Measurements from ENCODE around the gene CPAMD8. TPM values are rescaled to one million over a fixed set of nuclear protein-coding genes. Genes with fewer than 3 reads are reported as not detected.
"Not testable (repeated sequence)": the region's sequence is repeated elsewhere in the genome, so short reads cannot be mapped to it uniquely, and the experiment has no call there.

The CPAMD8 gene
- total RNA-seq, 4 donors from 2014 or later = 5.4 to 9.7 (median 9.1) TPM

DNA sequence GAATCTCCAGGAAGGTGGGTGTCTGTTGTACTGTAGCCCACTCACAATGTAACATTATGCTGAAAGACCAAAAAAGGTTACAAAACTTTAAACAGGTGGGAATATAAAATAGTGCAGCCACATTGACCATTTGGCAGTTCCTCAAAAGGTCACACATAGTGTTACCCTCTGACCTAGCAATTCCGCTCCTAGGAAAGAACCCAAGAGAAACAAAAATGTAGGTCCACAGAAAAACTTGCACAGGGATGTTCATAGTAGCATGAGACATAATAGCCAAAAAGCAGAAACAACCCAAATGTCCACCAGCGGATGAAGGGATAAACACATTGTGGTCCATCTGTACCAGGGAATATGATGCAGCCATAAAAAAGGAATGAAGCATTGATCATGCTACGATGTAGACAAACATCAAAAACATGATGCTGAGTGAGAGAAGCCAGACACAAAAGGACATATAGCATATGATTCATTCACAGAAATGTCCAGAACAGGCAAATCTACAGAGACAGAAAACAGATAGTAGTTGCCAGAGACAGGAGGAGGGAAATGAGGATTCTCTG is 27.9 kb downstream of the CPAMD8 start:
- Histone ChIP-seq H3K9me3 (no peaks in the 10 kb centered on the region), H3K36me3 (no peaks in the 10 kb centered on the region), H3K27me3 (peaks cover 6% of the 10 kb centered on the region), H3K4me1 (no peaks in the 10 kb centered on the region), H3K4me3 (no peak overlapping the region), H3K27ac (no peak overlapping the region)
- no peak for DNase-seq (ENCODE audit: low spot score in 2 of 2)
- 97% methylated on average over 3 of the region's 3 CpGs for WGBS
- TF ChIP-seq EP300 (IDR thresholded peaks at IDR 0.05) = no peak
- TF ChIP-seq POLR2A (IDR thresholded peaks at IDR 0.05) = no peak
- no peak for TF ChIP-seq POLR2AphosphoS5 (IDR thresholded peaks at IDR 0.05)
- TF ChIP-seq, protein P1, sequence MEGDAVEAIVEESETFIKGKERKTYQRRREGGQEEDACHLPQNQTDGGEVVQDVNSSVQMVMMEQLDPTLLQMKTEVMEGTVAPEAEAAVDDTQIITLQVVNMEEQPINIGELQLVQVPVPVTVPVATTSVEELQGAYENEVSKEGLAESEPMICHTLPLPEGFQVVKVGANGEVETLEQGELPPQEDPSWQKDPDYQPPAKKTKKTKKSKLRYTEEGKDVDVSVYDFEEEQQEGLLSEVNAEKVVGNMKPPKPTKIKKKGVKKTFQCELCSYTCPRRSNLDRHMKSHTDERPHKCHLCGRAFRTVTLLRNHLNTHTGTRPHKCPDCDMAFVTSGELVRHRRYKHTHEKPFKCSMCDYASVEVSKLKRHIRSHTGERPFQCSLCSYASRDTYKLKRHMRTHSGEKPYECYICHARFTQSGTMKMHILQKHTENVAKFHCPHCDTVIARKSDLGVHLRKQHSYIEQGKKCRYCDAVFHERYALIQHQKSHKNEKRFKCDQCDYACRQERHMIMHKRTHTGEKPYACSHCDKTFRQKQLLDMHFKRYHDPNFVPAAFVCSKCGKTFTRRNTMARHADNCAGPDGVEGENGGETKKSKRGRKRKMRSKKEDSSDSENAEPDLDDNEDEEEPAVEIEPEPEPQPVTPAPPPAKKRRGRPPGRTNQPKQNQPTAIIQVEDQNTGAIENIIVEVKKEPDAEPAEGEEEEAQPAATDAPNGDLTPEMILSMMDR (IDR thresholded peaks at IDR 0.05) = no peak

DNA sequence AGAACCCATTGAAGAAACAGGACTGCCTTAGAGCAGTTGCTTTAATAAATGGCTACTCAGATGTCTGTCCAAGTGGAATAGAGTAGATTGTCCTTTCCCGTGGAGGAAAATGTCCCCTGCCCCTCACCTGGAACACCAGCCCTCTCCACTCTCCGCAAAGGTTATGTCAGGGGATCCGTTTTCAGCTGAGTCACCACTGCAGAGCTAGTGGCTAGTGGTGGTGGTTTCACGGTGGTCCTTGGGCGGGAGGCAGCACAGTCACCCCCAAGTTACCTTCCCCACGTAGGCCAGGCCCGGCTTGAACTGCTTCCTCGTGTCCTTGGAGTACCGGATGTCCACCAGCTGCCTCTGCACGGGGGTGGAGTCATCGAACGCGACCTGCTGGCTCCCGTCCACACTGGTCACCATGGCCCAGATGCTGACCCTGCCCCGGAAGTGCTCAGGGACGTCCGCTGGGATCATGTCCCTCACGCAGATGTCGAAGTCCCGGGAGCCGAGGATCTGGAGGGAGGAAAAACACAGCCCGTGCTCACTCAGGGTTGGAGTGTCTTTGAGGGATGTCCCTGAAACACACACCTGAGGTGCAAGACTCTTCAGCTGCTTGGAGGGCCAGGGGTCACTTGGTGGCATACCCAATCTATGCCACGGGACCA is 29.6 kb downstream of the CPAMD8 start:
- H3K27ac ChIP-seq; H3K27me3 ChIP-seq; DNase-seq (ENCODE audit: low spot score in 2 of 2); H3K9me3 ChIP-seq; H3K4me3 ChIP-seq; H3K36me3 ChIP-seq; H3K4me1 ChIP-seq: not testable (repeated sequence)
- 89% methylated on average over 16 of the region's 23 CpGs for WGBS

DNA sequence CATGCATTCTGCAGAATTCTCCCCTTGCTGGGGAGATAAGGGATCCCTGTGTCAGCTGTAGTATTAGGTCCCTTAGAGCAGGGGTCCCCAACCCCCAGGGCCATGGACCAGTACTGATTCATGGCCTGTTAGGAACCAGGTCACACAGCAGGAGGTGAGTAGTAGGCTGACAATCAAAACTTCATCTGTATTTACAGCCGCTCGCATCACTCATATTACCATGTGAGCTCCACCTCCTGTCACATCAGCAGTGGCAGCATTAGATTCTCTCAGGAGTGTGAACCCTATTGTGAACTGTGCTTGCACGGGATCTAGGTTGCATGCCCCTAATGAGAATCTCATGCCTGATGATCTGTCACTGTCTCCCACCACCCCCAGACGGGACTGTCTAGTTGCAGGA is 37.9 kb downstream of the CPAMD8 start:
- Histone ChIP-seq H3K36me3 (no peaks in the 10 kb centered on the region), H3K4me1 (peaks cover 6% of the 10 kb centered on the region), H3K27ac (no peak overlapping the region), H3K27me3 (no peaks in the 10 kb centered on the region), H3K9me3 (no peaks in the 10 kb centered on the region), H3K4me3 (no peak overlapping the region)
- DNase-seq (ENCODE audit: low spot score in 2 of 2) = no peak
- TF ChIP-seq POLR2A (IDR thresholded peaks at IDR 0.05) (no peak), POLR2AphosphoS5 (IDR thresholded peaks at IDR 0.05) (no peak), EP300 (IDR thresholded peaks at IDR 0.05) (no peak)
- TF ChIP-seq, protein P1 (IDR thresholded peaks at IDR 0.05) = no peak
- WGBS = 83% methylated on average over 4 of the region's 4 CpGs

- Histone ChIP-seq H3K27ac (no peak overlapping the region), H3K4me1 (peaks cover 6% of the 10 kb centered on the region), H3K9me3 (no peaks in the 10 kb centered on the region), H3K27me3 (no peaks in the 10 kb centered on the region), H3K4me3 (no peak overlapping the region), H3K36me3 (no peaks in the 10 kb centered on the region)
- DNase-seq (ENCODE audit: low spot score in 2 of 2) = no peak
- TF ChIP-seq POLR2AphosphoS5 (IDR thresholded peaks at IDR 0.05) (no peak), EP300 (IDR thresholded peaks at IDR 0.05) (no peak), POLR2A (IDR thresholded peaks at IDR 0.05) (no peak)
- TF ChIP-seq, protein P1 (IDR thresholded peaks at IDR 0.05) = no peak
- 95% methylated on average over 2 of the region's 2 CpGs for WGBS
Measured at GRCh38 chr19:16985403-16985802, 41.2 kb downstream of the CPAMD8 start.

- not testable (repeated sequence) for H3K4me3 ChIP-seq; H3K4me1 ChIP-seq; H3K27ac ChIP-seq; DNase-seq (ENCODE audit: low spot score in 2 of 2); H3K9me3 ChIP-seq; H3K36me3 ChIP-seq
- WGBS = 74% methylated on average over 2 of the region's 2 CpGs
- H3K27me3 ChIP-seq = peaks cover 13% of the 10 kb centered on the region
Measured at GRCh38 chr19:16982586-16982985, 44.0 kb downstream of the CPAMD8 start.

DNA sequence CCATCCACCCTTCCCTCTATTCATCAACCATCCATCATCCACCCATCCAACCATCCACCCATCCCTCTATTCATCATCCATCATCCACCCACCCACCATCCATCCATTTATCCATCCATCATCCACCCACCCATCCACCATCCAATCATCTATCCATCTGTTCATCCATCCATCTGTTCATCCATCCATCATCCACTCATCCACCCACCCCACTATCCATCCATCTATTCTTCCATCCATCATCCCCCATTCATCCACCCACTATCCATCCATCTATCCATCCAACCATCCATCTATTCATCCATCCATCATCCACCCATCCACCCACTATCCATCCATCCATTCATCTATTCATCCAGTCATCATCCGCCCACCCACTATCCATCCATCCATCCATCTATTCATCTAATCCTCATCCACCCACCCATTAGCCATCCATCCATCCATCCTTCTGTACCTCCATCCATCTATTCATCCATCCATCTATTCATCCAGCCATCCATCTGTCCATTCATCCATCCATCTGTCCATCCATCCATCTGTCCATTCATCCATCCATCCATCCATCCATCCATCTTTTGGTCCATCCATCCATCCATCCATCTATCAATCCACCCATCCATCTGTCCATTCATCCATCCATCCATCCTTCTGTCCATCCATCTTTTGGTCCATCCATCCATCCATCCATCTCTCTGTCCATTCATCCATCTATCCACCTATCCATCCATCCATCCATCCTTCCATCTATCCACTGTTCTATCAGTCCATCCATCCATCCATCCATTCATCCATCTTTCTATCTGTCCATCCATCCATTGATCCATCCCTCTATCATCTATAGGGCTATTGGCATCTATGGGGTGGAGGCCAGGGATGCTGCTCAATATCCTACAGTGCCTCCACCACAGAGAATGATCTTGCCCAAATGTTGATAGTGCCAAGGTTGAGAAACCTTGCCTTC is 47.5 kb downstream of the CPAMD8 start:
- H3K27ac ChIP-seq = no peak overlapping the region
- no peaks in the 10 kb centered on the region for H3K36me3 ChIP-seq
- WGBS = 98% methylated on average over 1 of the region's 1 CpG
- no peaks in the 10 kb centered on the region for H3K4me1 ChIP-seq
- no peak for TF ChIP-seq POLR2A (IDR thresholded peaks at IDR 0.05)
- no peak for TF ChIP-seq POLR2AphosphoS5 (IDR thresholded peaks at IDR 0.05)
- TF ChIP-seq, protein P1 (IDR thresholded peaks at IDR 0.05) = no peak
- TF ChIP-seq EP300 (IDR thresholded peaks at IDR 0.05) = no peak
- H3K9me3 ChIP-seq = no peaks in the 10 kb centered on the region
- DNase-seq (ENCODE audit: low spot score in 2 of 2) = no peak
- H3K27me3 ChIP-seq = peaks cover 16% of the 10 kb centered on the region
- no peak overlapping the region for H3K4me3 ChIP-seq

Measured in suprapubic skin (tissue), 4 donors.